ENCODE measurements around the gene TBL1Y.
"Not testable (repeated sequence)": the region's sequence is repeated elsewhere in the genome, so short reads cannot be mapped to it uniquely, and the experiment has no call there.

TBL1Y gene

GRCh38 chrY:7039037-7039436 lies 128.5 kb downstream of the TBL1Y start:
- H3K27me3 ChIP-seq (ENCODE audit: control insufficient read depth, insufficient read depth, low read length) = no peaks in the 10 kb centered on the region
- no peak overlapping the region for H3K27ac ChIP-seq (ENCODE audit: low read depth, low read length)
- no peak overlapping the region for H3K9ac ChIP-seq (ENCODE audit: low read length)
- H3K36me3 ChIP-seq (ENCODE audit: control insufficient read depth, insufficient read depth, low read length) = no peaks in the 10 kb centered on the region
- H3K4me3 ChIP-seq (ENCODE audit: low read length) = no peak overlapping the region
- H3K4me1 ChIP-seq (ENCODE audit: control insufficient read depth, insufficient read depth, low read length) = no peaks in the 10 kb centered on the region

- Histone ChIP-seq H3K27ac (ENCODE audit: low read depth, low read length) (no peak overlapping the region), H3K36me3 (ENCODE audit: control insufficient read depth, insufficient read depth, low read length) (no peaks in the 10 kb centered on the region), H3K27me3 (ENCODE audit: control insufficient read depth, insufficient read depth, low read length) (no peaks in the 10 kb centered on the region), H3K4me3 (ENCODE audit: low read length) (no peak overlapping the region), H3K9ac (ENCODE audit: low read length) (no peak overlapping the region), H3K4me1 (ENCODE audit: control insufficient read depth, insufficient read depth, low read length) (no peaks in the 10 kb centered on the region)
These were observed 130.2 kb downstream of the TBL1Y start for GRCh38 chrY:7040662-7041061.

GRCh38 chrY:7041983-7042382 lies 131.5 kb downstream of the TBL1Y start:
- Histone ChIP-seq H3K27ac (ENCODE audit: low read depth, low read length) (no peak overlapping the region), H3K4me3 (ENCODE audit: low read length) (no peak overlapping the region), H3K27me3 (ENCODE audit: control insufficient read depth, insufficient read depth, low read length) (no peaks in the 10 kb centered on the region), H3K9ac (ENCODE audit: low read length) (no peak overlapping the region), H3K4me1 (ENCODE audit: control insufficient read depth, insufficient read depth, low read length) (no peaks in the 10 kb centered on the region), H3K36me3 (ENCODE audit: control insufficient read depth, insufficient read depth, low read length) (no peaks in the 10 kb centered on the region)

GRCh38 chrY:7052461-7052860 lies 142.0 kb downstream of the TBL1Y start:
- H3K27me3 ChIP-seq (ENCODE audit: control insufficient read depth, insufficient read depth, low read length); H3K4me1 ChIP-seq (ENCODE audit: control insufficient read depth, insufficient read depth, low read length); H3K9ac ChIP-seq (ENCODE audit: low read length); H3K4me3 ChIP-seq (ENCODE audit: low read length); H3K36me3 ChIP-seq (ENCODE audit: control insufficient read depth, insufficient read depth, low read length); H3K27ac ChIP-seq (ENCODE audit: low read depth, low read length): not testable (repeated sequence)

DNA sequence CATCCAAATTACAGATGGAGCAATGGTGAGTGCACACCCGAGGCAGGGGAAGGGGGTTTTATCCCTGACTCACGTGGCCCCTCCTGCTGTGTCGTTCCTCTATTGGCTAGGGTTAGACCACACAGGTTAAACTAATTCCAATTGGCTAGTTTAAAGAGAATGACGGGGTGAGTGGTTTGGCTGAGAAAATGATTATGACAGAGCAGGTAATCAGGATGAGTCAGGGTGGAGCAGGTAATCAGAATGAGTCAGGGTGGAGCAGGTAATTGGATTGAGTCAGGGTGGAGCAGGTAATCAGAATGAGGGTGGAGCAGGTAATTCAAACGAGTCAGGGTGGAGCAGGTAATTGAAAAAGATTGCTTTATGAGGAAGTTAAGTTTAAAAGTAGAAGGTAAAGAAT lies 146.4 kb downstream of the TBL1Y start:
- H3K27me3 ChIP-seq (ENCODE audit: control insufficient read depth, insufficient read depth, low read length) = no peaks in the 10 kb centered on the region

DNA sequence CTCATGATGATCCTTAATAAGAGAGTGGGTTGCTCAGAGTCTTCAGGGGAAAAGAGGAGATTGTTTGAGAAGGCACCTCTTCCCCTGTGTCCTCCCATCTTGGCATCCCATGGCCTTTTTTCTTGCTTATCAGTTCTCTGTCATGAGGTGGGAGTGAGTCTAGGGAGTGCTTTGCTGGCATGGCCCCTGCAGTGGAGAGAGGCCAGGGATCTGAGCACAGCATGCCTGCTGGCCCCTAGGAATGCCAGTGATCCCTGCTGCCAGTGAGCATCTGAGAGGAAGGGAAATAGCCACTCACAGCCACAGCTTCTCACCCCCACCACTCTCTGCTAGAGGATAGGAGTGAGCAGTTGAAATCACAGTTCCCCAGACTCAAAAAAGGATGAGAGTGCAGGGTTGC lies 168.2 kb downstream of the TBL1Y start:
- Histone ChIP-seq H3K36me3 (ENCODE audit: control insufficient read depth, insufficient read depth, low read length) (no peaks in the 10 kb centered on the region), H3K4me3 (ENCODE audit: low read length) (no peak overlapping the region), H3K4me1 (ENCODE audit: control insufficient read depth, insufficient read depth, low read length) (no peaks in the 10 kb centered on the region), H3K27ac (ENCODE audit: low read depth, low read length) (no peak overlapping the region), H3K27me3 (ENCODE audit: control insufficient read depth, insufficient read depth, low read length) (no peaks in the 10 kb centered on the region), H3K9ac (ENCODE audit: low read length) (no peak overlapping the region)

More for the DNA sequence above, 146.4 kb downstream of the TBL1Y start:
- no peak overlapping the region for H3K4me3 ChIP-seq (ENCODE audit: low read length)
- H3K9ac ChIP-seq (ENCODE audit: low read length) = no peak overlapping the region
- H3K27ac ChIP-seq (ENCODE audit: low read depth, low read length) = no peak overlapping the region
- H3K36me3 ChIP-seq (ENCODE audit: control insufficient read depth, insufficient read depth, low read length) = no peaks in the 10 kb centered on the region
- no peaks in the 10 kb centered on the region for H3K4me1 ChIP-seq (ENCODE audit: control insufficient read depth, insufficient read depth, low read length)

DNA sequence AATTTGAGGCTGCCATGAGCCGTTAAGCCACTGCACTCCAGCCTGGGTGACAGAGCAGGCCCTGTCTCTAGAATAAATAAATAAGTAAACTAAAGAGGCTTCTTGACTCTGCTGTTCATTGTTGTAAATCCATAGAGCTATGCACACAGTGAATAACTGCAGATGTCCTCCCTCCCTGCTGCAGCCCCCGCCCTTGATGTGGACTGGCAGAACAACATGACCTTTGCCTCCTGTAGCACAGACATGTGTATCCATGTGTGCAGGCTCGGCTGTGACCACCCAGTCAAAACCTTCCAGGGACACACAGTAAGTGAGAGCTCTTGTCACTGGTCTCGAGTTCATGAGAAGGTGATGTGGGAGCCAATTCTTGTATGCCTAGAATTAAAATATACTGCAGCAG lies 170.1 kb downstream of the TBL1Y start:
- not testable (repeated sequence) for H3K4me3 ChIP-seq (ENCODE audit: low read length)

GRCh38 chrY:7085606-7086005 lies 175.1 kb downstream of the TBL1Y start:
- Histone ChIP-seq H3K9ac (ENCODE audit: low read length) (no peak overlapping the region), H3K27me3 (ENCODE audit: control insufficient read depth, insufficient read depth, low read length) (no peaks in the 10 kb centered on the region), H3K4me1 (ENCODE audit: control insufficient read depth, insufficient read depth, low read length) (no peaks in the 10 kb centered on the region), H3K27ac (ENCODE audit: low read depth, low read length) (no peak overlapping the region), H3K4me3 (ENCODE audit: low read length) (no peak overlapping the region), H3K36me3 (ENCODE audit: control insufficient read depth, insufficient read depth, low read length) (no peaks in the 10 kb centered on the region)

More for the DNA sequence above, 170.1 kb downstream of the TBL1Y start:
- not testable (repeated sequence) for H3K27ac ChIP-seq (ENCODE audit: low read depth, low read length); H3K9ac ChIP-seq (ENCODE audit: low read length); H3K36me3 ChIP-seq (ENCODE audit: control insufficient read depth, insufficient read depth, low read length); H3K27me3 ChIP-seq (ENCODE audit: control insufficient read depth, insufficient read depth, low read length); H3K4me1 ChIP-seq (ENCODE audit: control insufficient read depth, insufficient read depth, low read length)

- H3K9ac ChIP-seq (ENCODE audit: low read length) = no peak overlapping the region
- no peaks in the 10 kb centered on the region for H3K36me3 ChIP-seq (ENCODE audit: control insufficient read depth, insufficient read depth, low read length)
- no peak overlapping the region for H3K27ac ChIP-seq (ENCODE audit: low read depth, low read length)
- H3K4me3 ChIP-seq (ENCODE audit: low read length) = no peak overlapping the region
- H3K4me1 ChIP-seq (ENCODE audit: control insufficient read depth, insufficient read depth, low read length) = no peaks in the 10 kb centered on the region
- no peaks in the 10 kb centered on the region for H3K27me3 ChIP-seq (ENCODE audit: control insufficient read depth, insufficient read depth, low read length)
These were observed 182.3 kb downstream of the TBL1Y start for GRCh38 chrY:7092836-7093235.

- Histone ChIP-seq H3K27ac (ENCODE audit: low read depth, low read length) (no peak overlapping the region), H3K4me1 (ENCODE audit: control insufficient read depth, insufficient read depth, low read length) (no peaks in the 10 kb centered on the region), H3K4me3 (ENCODE audit: low read length) (no peak overlapping the region), H3K27me3 (ENCODE audit: control insufficient read depth, insufficient read depth, low read length) (no peaks in the 10 kb centered on the region), H3K36me3 (ENCODE audit: control insufficient read depth, insufficient read depth, low read length) (no peaks in the 10 kb centered on the region), H3K9ac (ENCODE audit: low read length) (no peak overlapping the region)
These were observed 183.9 kb downstream of the TBL1Y start for GRCh38 chrY:7094365-7094764.

DNA sequence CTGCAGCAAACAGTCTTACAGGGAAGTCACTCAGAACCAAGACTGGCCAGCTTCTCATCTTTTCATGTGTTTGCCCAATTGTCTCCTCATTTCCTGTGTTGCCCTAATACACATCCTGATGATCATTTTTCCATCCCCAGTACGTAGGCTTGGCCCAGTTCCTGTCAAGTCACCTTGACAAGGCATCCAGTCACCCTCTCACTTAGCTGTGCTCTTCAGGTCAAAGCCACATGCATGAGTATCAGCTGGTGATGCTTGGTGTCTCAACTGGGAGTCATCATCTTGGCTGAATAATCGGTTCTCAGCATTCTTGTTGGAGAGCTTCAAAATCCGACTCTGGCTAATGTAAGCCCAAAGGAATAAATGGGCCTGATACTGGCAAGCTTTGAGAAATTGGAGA lies 186.5 kb downstream of the TBL1Y start:
- Histone ChIP-seq H3K27ac (ENCODE audit: low read depth, low read length) (no peak overlapping the region), H3K9ac (ENCODE audit: low read length) (no peak overlapping the region), H3K27me3 (ENCODE audit: control insufficient read depth, insufficient read depth, low read length) (no peaks in the 10 kb centered on the region), H3K4me1 (ENCODE audit: control insufficient read depth, insufficient read depth, low read length) (no peaks in the 10 kb centered on the region), H3K36me3 (ENCODE audit: control insufficient read depth, insufficient read depth, low read length) (no peaks in the 10 kb centered on the region), H3K4me3 (ENCODE audit: low read length) (no peak overlapping the region)

GRCh38 chrY:7099742-7100141 lies 189.2 kb downstream of the TBL1Y start:
- H3K27me3 ChIP-seq (ENCODE audit: control insufficient read depth, insufficient read depth, low read length) = no peaks in the 10 kb centered on the region
- no peaks in the 10 kb centered on the region for H3K4me1 ChIP-seq (ENCODE audit: control insufficient read depth, insufficient read depth, low read length)
- H3K36me3 ChIP-seq (ENCODE audit: control insufficient read depth, insufficient read depth, low read length) = no peaks in the 10 kb centered on the region
- H3K9ac ChIP-seq (ENCODE audit: low read length) = no peak overlapping the region
- H3K4me3 ChIP-seq (ENCODE audit: low read length) = no peak overlapping the region
- no peak overlapping the region for H3K27ac ChIP-seq (ENCODE audit: low read depth, low read length)

- H3K4me1 ChIP-seq (ENCODE audit: control insufficient read depth, insufficient read depth, low read length) = no peaks in the 10 kb centered on the region
- H3K36me3 ChIP-seq (ENCODE audit: control insufficient read depth, insufficient read depth, low read length) = no peaks in the 10 kb centered on the region
- H3K27ac ChIP-seq (ENCODE audit: low read depth, low read length) = no peak overlapping the region
- no peaks in the 10 kb centered on the region for H3K27me3 ChIP-seq (ENCODE audit: control insufficient read depth, insufficient read depth, low read length)
- no peak overlapping the region for H3K9ac ChIP-seq (ENCODE audit: low read length)
- no peak overlapping the region for H3K4me3 ChIP-seq (ENCODE audit: low read length)
These were observed 192.2 kb downstream of the TBL1Y start for GRCh38 chrY:7102680-7103079.

Data from rectal smooth muscle tissue (tissue), 1 donor.